Measurements from ENCODE around the gene RAP1GAP2. TPM values are rescaled to one million over a fixed set of nuclear protein-coding genes. Genes with fewer than 3 reads are reported as not detected.
"Not testable (repeated sequence)": the region's sequence is repeated elsewhere in the genome, so short reads cannot be mapped to it uniquely, and the experiment has no call there.

The RAP1GAP2 gene
- total RNA-seq, result 8.4 TPM

DNA sequence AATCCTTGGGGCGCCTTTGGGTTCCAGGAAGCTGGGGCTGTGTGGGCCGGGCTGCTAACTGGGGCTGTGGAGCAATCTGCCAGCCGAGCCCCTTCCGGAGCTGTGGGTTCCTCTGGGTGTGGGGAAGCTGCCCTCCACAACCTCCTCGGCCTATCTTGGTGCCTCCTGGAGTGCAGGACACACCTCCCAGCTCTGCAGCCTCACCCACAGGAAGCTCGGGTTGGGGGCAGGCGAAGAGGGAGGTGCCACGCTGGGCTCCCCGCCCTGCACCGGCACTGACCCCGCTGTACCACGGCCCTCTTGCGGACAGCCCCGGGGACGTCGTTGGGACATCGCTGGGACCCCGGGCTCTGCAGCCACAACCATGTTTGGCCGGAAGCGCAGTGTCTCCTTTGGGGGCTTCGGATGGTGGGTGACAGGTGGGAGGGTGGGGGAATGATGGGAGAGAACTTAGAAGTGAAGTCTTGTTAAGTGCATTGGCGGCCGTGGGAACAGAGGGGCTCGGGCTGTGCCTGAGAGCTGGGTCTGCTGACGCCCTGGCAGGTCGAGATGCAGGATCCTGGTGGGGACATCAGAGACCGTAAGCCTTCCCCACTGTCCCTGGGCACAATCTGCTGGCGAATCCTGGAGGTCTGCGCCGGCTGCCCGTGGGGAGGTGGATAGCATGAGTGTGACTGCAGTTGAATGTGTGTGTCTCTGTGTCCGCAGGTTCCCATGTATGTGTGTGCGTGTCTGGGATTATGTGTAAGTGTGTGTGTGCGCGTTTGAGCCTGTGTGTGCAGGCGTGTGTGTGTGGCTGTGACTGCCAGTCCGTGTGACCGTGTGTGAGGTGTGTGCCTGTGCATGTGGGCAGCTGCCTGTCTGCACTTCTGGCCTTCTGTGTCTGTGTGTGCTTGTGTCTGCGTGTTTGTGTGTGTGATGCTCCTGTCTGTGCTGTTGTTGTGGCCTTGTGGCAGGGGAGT is at the start of gene RAP1GAP2:
RAP1GAP2 (plus strand) TSS at position 275 of the 962 bp plus-strand sequence; CDS start at position 365, 90 bp downstream.
- intact Hi-C loops (cut with DNase I), result no loop called here
- no peak for DNase-seq (ENCODE audit: low spot score)
- ATAC-seq, result peak; percentile 69

DNA sequence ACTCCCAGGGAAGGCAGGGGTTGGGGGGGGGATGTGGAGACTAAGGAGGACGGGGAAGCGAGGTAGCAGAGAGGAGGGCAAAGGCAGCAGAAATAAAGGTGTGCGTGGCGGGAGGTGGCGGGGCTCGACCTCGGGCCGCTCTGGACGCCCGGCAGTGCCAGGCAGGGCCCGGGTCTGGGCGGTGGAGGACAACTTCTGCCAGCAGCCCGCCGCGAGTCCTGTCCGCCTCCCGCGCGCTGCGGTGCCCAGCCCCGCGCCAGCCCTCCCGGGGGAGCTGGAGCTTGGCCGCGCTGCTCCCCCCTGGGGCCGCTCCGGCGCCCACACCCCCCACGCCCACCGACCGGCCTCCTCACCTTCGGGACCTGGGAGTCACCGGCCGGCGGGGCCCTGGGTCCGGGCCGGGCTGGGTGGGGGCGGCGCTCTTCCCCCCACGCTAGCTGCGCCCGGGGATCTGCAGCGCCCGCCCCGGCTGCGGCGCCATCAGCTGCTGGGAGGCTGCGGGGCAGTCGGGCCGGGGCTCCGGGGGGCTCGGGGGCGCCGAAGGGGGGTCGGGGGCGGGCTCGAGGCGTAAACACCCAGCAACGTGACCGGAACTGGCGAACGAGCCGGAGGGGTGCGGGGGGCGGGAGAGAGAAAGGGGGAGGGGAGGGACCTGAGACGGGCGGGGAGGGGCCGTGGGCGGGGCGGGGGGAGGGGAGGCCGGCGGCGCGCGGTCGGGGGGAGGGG is 47.0 kb upstream of the RAP1GAP2 start, which contains the start of gene CCDC92B:
CCDC92B (minus strand) TSS at position 595 of the 726 bp plus-strand sequence. CDS start 14,507 bp downstream, outside the sequence.
- DNase-seq (ENCODE audit: low spot score), result no peak
- no peak for ATAC-seq
- intact Hi-C loops (cut with DNase I), result no loop called here

- DNase-seq (ENCODE audit: low spot score) (peak; percentile 84), ATAC-seq (peak; percentile 91)
- intact Hi-C loops (cut with DNase I), result no loop called here
Observed at GRCh38 chr17:2749784-2750181, 46.5 kb upstream of the RAP1GAP2 start.

GRCh38 chr17:2750721-2751120 is 45.5 kb upstream of the RAP1GAP2 start:
- DNase-seq (ENCODE audit: low spot score) (no peak), ATAC-seq (no peak)
- intact Hi-C loops (cut with DNase I), result no loop called here

GRCh38 chr17:2751491-2751890 is 44.7 kb upstream of the RAP1GAP2 start:
- intact Hi-C loops (cut with DNase I), result no loop called here
- ATAC-seq (no peak), DNase-seq (ENCODE audit: low spot score) (no peak)

DNA sequence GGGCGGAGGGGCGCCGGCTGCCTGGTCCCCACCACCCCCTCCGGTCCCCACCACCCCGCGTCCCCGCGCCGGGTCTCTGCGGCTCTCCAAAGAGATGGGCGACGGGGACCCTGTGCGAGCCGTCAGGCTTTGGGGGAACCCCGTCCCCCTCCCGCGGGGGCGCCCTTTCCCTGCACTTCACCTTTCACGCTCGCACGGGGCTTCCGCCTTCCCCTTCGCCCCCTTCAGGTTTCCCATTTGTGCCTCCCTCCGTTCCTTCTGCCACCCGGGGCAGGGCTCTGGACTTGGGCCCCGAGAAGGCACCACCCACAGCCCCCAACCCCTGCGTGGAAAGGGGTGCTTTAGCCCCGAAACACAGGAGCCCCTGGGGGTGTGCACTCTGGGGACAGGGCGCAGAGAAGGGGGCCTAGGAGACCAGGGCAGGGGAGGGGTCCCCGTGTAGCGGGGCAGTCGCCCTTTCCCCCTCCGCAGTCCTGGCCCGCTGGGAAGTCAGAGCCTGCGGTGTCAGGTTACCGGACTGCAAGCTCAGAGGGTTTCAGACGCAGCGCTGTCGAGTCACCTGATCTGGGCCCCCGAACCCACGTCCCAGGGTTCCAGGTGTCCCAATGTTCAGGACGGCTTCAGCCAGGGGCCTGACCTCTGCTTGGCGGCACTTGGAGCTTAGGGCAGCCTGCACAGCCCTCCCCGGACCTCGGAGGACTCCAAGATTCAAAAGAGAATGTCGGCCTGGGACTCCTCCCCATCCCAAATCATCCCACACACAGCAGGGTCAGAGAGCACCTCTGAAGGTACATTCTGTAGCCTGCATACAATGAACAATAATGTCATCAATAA is 40.1 kb upstream of the RAP1GAP2 start:
- intact Hi-C loops (cut with DNase I), result no loop called here
- no peak for ATAC-seq
- no peak for DNase-seq (ENCODE audit: low spot score)

- intact Hi-C loops (cut with DNase I), result no loop called here
- no peak for ATAC-seq
- DNase-seq (ENCODE audit: low spot score), result no peak
Observed at GRCh38 chr17:2758870-2759269, 37.4 kb upstream of the RAP1GAP2 start.

DNA sequence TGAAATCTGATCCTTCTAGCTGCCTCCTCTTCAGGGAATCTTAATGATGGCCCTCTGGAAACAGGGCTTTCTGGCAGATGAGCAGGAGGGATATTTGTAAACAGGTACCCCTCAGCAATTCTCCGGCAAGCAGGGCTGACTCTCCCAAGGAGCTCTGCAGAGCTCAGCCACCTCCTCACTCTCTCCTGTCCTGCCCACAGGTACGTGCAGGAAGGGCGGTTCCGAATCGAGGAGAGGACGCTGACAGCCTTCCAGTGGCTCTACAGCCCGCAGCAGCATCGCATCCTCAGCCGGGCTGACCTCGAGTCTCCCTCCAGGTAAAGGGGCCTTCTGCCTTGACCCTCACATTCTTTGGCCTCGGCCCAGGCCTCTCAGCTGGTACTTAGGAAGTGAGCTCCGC is 26.1 kb upstream of the RAP1GAP2 start:
- DNase-seq (ENCODE audit: low spot score), result no peak
- intact Hi-C loops (cut with DNase I), result no loop called here
- ATAC-seq, result no peak

- intact Hi-C loops (cut with DNase I), result no loop called here
- DNase-seq (ENCODE audit: low spot score) (no peak), ATAC-seq (no peak)
Observed at GRCh38 chr17:2775206-2775605, 21.0 kb upstream of the RAP1GAP2 start.

DNA sequence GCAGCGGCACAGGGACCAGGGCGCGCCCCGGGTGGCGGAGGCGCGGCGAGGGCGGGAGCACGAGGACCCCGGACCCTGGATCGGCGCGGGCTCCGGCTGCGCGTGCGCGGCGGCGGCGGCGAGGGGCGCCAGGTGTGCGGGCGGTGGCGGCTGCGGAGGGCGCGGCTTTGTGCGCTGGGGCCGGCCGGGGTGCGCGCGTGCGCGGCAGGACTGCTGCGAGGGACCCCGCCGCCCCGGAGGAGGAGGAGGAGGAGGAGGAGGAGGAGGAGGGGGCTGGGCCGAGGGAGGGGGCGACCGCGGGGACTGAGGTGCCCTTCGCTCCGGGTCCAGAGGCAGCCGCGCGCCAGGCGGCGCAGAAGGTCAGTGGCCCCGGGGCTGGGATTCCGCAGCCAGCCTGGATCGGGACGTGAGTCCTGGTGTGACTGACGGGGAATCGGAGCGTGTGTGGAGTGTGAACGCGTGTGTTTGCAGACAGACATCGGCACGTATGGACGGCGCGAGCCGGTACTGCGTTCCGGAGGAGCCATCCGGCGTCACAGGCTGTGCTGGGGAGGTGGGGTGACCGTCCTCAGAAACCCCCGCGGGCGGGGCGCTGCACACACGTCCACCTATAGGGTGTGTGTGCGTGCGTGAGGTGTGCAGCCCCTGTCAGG is 19.5 kb upstream of the RAP1GAP2 start:
- intact Hi-C loops (cut with DNase I), result no loop called here
- DNase-seq (ENCODE audit: low spot score) (no peak), ATAC-seq (no peak)

GRCh38 chr17:2777242-2777867 is 18.9 kb upstream of the RAP1GAP2 start:
- intact Hi-C loops (cut with DNase I), result no loop called here
- DNase-seq (ENCODE audit: low spot score) (no peak), ATAC-seq (no peak)

DNA sequence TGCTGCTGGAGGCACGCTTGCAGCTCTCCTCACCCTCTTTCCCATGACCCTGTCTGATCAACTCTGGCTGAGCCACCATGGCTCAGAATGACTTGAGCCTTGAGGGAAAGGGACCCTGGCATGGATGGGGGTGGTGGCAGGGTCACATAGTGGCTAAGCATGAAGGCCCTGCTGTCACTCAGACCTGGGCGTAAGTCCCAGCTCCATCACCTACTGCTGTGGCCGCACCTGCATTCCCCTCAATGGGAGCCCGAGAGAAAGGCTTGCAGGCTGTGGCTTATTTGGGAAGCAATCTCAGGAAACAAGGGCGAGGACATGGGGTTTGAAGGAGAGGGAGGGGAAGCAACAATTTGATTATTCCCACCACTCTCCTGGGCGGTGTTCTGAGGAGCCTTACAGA is 17.7 kb upstream of the RAP1GAP2 start:
- no peak for DNase-seq (ENCODE audit: low spot score)

GRCh38 chr17:2779545-2779944 is 16.7 kb upstream of the RAP1GAP2 start:
- ATAC-seq (no peak), DNase-seq (ENCODE audit: low spot score) (no peak)
- intact Hi-C loops (cut with DNase I), result no loop called here

More for the DNA sequence above, 17.7 kb upstream of the RAP1GAP2 start:
- intact Hi-C loops (cut with DNase I), result no loop called here
- no peak for ATAC-seq

- no peak for DNase-seq (ENCODE audit: low spot score)
- intact Hi-C loops (cut with DNase I), result no loop called here
- ATAC-seq, result no peak
Observed at GRCh38 chr17:2780256-2780655, 16.0 kb upstream of the RAP1GAP2 start.

DNA sequence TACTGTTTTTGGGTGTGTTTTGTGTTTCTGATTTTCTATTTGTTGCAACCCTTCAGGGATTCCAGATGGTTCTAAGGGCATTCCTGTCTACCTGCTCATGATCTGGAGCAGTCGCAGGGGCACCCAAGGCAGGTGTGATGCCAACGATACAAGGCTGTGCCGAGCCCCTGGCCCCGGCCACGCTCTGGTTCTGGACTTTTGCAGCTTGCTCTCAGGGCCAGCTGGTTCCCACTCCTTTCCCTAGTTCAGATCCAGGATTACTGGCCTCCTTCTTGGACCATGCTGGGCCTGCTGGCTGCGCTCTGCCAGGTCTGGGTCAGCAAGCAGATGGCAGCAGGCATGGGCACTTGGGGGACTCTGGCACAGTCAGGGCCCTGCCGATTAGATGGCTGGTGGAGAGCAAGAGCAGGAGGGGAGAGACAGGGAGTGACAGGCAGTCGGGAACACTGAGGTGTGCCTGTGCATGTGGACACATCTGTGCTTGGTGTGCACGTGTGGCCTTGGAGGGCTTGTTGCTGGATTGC is 15.2 kb upstream of the RAP1GAP2 start:
- DNase-seq (ENCODE audit: low spot score), result no peak
- intact Hi-C loops (cut with DNase I), result no loop called here
- no peak for ATAC-seq

DNA sequence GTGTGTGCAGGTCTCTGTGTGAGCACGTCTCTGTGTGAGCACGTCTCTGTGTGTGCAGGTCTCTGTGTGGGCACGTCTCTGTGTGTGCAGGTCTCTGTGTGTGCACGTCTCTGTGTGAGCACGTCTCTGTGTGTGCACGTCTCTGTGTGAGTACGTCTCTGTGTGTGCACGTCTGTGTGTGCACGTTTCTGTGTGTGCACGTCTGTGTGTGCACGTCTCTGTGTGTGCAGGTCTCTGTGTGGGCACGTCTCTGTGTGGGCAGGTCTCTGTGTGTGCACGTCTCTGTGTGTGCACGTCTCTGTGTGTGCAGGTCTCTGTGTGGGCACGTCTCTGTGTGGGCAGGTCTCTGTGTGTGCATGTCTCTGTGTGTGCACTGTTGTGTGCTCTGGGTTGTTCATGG is 14.6 kb upstream of the RAP1GAP2 start:
- DNase-seq (ENCODE audit: low spot score); ATAC-seq; intact Hi-C loops (cut with DNase I): not testable (repeated sequence)

DNA sequence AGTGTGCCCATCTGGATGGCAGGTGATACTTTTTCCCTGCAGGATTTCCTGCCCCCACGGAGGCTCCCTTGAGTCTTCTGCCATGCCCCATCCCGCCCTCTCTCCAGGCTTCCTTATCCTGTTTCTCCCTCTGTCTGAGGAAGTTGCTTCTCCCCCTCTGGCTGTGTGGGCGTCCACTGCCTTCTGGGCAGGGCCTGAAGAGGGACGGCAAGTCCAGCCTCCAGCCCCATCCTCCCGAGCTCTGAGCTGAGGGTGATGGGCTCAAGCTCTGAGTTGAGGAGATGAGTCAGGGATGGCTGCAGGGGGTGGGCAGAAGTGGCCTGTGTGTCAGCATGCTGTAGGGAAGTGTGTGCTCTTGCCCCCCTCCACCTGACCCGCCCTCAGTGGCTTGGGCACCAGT is 14.2 kb upstream of the RAP1GAP2 start:
- intact Hi-C loops (cut with DNase I), result no loop called here
- no peak for ATAC-seq
- DNase-seq (ENCODE audit: low spot score), result no peak

All from sciatic nerve (tissue), 2 donors.